GM18870 (cell line): Measurements from ENCODE around the gene PLA2G4D.

Source experiments
- ATAC-seq: cut with Tn5 transposase; IDR thresholded peaks from one replicate; pipeline ENCODE4 v1.9.1; 2021; ENCODE audit warnings: moderate library complexity; ENCODE audit not compliant: unreplicated experiment

Gene PLA2G4D

GRCh38 chr15:42129364-42129763 lies 35.0 kb upstream of the PLA2G4D start:
- no peak for ATAC-seq

DNA sequence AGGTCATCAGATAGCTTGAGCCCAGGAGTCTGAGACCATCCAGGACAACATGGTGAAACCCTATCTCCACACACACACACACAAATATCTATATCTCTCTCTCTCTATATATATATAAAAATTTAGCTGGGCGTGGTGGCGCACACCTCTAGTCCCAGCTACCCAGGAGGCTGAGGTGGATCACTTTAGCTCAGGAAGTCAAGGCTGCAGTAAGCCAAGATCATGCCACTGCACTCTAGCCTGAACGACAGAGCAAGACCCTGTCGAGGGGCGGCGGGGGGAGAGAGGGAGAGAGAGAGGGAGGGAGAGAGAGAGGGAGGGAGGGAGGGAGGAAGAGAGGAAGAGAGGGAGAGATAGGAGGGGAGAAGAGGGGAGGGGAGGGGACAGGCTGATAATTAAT lies 34.1 kb upstream of the PLA2G4D start:
- ATAC-seq: no peak

DNA sequence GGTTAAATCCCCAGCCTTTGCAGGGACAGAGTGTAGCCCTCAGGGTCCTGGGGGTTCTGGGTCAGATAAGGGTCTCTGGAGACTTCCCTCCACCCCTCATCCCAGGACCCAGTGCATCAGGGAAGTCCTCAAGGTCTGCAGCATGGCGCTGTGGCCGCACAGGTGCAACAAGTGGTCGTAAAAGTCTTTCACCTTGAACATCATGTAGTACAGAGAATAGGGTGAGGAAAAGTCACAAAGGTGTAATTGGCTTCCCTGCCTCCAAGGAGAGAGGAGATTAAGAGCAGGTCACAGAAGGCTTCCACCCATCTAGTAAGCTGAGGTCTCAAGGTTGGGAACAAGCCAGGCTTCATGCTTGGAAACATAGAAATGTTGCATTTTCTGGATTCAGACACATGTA lies 29.2 kb upstream of the PLA2G4D start:
- no peak for ATAC-seq

DNA sequence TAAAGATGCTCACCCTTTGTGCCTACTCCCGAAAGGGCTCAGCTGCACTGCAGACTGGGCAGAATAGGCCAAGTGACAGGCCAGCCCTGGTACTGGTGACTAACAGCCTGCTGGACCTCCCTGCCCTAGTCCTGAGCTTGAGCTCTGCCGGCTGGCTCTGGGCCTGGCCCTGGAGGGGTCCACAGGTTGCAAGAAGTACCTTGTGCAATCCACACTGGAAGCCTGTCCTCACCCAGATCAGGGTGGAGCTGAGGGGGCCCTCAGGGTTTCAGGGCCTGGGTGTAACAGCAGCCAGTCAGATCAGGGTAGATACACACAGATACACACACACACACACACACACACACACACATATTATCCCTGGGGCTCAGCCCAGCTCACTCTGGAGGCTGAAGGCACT lies 27.3 kb upstream of the PLA2G4D start:
- no peak for ATAC-seq

DNA sequence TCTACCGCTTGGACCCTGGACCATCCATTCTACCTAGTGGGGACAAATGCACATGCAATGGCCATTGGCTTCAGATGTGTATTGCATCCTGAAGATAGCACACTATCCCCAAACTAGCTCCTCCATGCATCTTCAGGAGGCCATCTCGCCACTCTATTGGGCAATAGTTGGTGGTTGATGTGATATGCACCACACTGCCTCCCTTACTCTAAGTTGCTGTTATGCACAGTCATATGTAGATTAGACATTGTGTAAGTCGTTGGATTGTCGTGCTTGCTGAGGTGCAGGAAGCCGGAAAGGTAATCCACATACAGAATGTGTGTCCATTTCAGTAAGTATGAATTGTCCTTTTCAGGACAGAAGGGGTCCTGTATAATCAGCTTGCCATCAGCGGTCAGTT lies 26.7 kb upstream of the PLA2G4D start:
- ATAC-seq: no peak

DNA sequence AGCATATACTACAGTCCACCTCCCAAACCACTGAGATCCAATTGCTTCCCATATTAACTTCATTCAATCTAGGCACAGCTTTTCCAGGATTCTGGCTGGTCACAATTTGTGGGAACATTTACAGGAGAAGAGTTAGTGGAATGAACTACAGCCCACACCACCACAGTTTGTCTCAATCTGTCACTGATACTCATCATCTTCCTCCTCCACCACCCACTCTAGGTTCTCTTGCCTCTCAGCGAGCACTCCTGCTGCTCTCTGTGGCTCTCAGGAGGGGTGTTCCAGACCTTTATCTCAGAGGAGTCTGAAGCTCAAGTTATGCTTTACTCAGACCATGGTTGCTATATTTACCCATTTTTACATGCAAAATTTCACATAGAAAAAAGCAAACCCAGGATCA lies 25.9 kb upstream of the PLA2G4D start:
- no peak for ATAC-seq

GRCh38 chr15:42119446-42119760 lies 25.0 kb upstream of the PLA2G4D start:
- ATAC-seq: no peak

DNA sequence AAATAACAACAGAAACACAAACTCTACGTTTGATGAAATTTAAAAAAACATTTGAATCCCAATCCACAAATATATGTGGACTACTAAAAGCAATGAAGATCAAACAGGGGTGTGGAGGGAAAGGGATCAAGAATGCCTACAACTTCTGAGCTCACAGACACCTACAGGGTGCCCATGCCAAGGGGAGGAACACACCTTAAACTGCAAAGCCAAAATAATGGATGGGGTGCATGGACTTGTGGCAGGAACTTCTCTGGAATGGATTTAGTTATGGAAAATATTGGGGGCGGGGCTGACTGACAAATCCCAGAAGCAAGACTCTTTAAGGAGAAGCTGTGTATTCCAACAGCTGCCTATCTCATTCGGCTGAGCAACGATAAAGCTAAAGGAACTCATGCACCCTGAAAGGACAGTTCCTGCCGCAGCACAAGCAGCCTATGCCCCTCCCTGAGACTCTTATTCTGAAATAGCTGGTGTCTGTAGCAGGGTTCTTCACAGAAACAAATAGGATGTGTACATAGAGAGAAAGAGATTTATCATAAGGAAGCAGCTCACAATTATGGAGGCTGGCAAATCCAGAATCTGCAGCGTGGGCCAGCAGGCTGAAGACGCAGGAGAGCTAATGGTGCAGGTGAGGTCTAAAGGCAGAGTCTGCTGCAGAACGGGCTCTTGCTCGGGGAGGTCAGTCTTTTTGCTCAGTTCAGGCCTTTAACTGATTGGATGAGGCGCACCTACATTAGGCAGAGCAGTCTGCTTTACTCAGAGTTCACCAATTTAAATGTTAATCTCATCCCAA lies 24.5 kb upstream of the PLA2G4D start:
- no peak for ATAC-seq

GRCh38 chr15:42111924-42112323 lies 17.6 kb upstream of the PLA2G4D start:
- no peak for ATAC-seq

DNA sequence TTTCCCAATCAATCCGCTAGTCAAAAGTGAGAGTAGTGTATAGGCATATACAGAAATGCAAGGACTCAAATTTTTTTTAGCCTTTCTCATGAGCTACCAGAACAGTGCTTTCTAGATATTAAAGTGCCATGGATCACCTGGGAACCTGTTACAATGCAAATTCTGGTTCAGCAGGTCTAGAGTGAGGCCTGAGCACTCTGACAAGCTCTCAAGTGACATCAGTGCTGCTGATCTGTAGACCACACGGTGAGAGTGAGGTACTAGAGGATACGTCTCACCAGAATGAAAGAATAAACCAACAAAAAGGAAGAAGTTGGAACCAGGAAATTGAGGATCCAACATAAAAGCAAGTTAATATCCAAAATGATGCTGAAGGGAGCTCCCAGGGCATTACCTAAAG lies 16.0 kb upstream of the PLA2G4D start:
- ATAC-seq: no peak

- ATAC-seq: no peak
These were observed 14.4 kb upstream of the PLA2G4D start for GRCh38 chr15:42108806-42109205.

- no peak for ATAC-seq
These were observed 13.8 kb upstream of the PLA2G4D start for GRCh38 chr15:42108189-42108588.

GRCh38 chr15:42107473-42107872 lies 13.1 kb upstream of the PLA2G4D start:
- no peak for ATAC-seq

- no peak for ATAC-seq
These were observed 11.9 kb upstream of the PLA2G4D start for GRCh38 chr15:42106288-42106687.

DNA sequence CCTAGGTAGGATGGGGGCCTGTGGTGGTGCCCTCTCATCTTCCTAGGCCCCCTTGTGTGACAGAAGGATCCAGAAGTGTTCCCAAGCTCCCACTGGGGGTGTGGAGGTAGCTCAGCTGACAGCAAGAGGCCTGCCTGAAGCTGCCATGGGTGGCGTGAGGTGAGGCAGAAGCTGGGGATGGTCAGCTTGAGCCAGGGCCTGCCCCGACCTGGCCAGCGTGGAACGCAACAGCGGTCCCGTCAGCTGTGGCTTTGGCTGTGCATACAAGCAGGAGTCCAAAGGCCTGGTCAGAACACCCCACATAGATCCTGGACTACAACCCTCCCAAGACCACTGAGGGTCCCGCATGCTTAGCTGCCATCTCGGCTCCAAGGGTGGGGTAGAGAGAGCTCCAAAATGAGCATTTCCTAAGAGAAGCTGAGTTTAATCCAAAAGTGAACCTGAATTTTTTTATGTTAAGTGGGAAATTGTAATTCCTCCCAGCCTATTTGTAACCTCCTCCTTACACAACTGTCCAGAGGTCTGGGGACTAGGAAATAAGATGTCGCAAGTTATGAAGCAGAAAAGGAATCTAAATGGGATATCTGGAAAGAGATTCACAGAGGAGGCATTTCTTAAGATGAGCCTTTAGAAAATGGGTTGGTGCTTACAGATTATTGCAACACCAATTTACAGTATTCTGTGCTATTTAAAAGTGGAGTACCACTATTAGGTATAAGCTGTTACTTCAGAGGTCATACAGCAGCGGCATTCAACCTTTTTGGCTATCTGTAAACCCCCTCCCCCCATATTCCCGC lies 9.9 kb upstream of the PLA2G4D start:
- no peak for ATAC-seq

DNA sequence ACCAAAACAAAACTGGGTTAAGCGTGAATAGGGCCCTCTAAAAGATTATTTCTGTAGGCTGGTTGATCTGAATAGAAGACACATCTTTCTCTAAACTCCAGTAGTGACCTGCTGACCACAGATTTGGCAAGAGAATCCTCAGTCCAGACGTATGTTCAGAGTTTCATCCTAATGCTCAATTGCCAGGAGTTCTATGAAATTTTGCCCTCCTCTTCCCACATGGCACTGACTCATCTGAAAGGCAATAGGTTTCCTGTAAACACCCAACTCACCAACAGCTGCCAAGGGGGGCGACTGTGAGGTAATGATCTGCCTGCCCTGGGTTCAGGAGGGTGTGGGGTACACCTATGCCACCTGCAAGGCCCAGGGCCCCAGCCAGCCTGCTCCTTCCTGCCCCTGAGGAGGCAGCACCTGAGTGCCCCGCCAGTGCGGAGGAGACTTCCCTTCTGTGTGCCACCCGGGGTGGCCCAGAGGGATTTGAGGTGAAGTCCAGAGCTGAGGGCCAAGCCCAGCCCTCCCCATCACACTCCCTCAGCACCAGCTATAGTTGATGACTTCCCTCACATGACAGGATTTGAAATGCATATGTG lies 8.4 kb upstream of the PLA2G4D start:
- ATAC-seq: no peak

GRCh38 chr15:42101861-42102260 lies 7.5 kb upstream of the PLA2G4D start:
- ATAC-seq: no peak

DNA sequence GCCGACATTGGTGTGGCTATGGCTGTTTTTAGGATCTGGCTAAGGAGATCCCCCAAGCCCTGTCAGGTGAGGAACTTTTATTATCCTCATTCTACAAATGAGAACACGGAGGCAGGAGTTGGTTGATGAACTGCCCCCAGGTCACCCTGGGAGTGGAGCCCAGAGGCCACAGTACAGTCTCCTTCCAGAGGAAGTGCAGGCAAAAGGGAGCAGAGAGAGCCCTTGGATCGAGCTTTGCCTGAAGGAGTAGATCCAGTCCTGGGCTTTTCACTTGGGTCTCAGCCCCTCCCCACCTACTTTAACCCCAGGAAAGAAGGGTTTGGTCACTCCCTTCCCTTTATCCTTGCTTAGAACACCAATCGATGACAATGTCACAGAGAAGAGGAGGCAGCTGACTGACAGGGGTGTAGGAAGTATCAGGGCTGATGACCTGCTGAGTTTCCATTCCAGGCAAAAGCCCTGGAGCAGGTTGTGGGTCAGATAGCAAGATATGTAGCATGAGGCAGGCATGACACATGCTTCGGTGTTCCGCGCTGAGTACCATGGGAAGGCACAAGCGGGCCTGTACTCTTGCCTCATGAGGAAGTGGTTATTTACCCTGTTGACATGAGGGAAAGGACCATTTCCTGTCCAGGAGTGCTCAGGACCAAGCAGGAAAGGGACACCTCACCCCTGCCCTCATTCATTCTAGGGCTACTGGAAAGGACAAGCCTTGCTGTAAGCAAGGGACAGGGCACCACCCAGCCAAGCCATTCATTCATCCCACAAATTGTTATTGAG lies 5.8 kb upstream of the PLA2G4D start:
- no peak for ATAC-seq

DNA sequence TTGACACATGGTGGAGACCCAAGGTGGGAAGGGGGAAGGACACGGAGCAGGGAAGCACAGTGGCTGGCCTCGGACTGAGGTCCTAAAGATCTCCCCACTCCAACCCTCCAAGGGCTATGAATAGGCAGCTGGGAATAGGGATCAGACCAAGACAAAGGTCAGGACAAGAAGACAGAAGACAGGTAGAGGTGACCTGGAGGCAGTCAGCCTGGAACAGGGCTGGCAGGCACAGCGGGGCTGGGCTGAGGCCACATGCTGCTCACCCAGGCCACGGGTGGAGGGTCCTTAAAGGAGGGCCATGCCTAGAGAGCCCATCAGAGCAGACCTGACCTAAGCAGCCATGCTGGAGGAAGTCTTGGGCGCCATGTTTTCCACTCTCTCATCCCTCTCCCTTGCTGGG lies 2.7 kb upstream of the PLA2G4D start:
- ATAC-seq: no peak

DNA sequence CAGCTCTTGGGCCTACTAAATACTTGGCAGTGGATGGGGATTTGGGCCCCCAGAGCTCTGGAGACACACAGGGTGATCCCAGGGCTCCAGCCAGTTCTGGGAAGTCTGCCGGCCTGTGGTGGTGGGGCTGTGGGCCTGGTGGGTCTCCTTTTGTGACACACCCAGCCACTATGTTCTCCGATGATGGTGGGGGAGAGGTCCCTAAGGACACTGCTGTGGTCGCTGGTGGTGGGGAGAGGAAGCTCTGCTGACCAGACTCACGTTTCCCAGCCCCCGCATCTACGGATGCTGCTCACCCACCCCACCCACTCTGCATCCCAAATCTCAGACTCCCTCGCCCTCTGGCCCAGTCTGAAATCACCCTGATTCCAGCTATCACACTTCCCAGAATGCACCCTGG lies 396 bp downstream of the PLA2G4D start:
- ATAC-seq: no peak
